ENCODE data around the gene NPHP4.

The NPHP4 gene

GRCh38 chr1:5992026-5992813, at the start of gene NPHP4:
TSS of gene NPHP4 (minus strand) at chr1:5992425. CDS start at chr1:5986289, 6,136 bp downstream.
- DNase-seq, result peak; percentile 99

- DNase-seq, result no peak
These were observed 49.3 kb upstream of the NPHP4 start for GRCh38 chr1:6041432-6042062.

- DNase-seq, result no peak
These were observed 48.7 kb upstream of the NPHP4 start for GRCh38 chr1:6040861-6041415.

GRCh38 chr1:6040444-6040843, 48.2 kb upstream of the NPHP4 start:
- DNase-seq, result no peak

- DNase-seq, result no peak
These were observed 46.8 kb upstream of the NPHP4 start for GRCh38 chr1:6039031-6039430.

GRCh38 chr1:6038603-6039002, 46.4 kb upstream of the NPHP4 start:
- no peak for DNase-seq

- DNase-seq, result no peak
These were observed 45.1 kb upstream of the NPHP4 start for GRCh38 chr1:6037338-6037762.

GRCh38 chr1:6035719-6036118, 43.5 kb upstream of the NPHP4 start:
- no peak for DNase-seq

GRCh38 chr1:6035303-6035702, 43.1 kb upstream of the NPHP4 start:
- no peak for DNase-seq

GRCh38 chr1:6034750-6035096, 42.5 kb upstream of the NPHP4 start:
- DNase-seq, result no peak

GRCh38 chr1:6033986-6034749, 41.9 kb upstream of the NPHP4 start:
- DNase-seq, result no peak

- no peak for DNase-seq
These were observed 40.9 kb upstream of the NPHP4 start for GRCh38 chr1:6033124-6033523.

GRCh38 chr1:6030547-6031261, 38.5 kb upstream of the NPHP4 start:
- DNase-seq, result no peak

- DNase-seq, result no peak
These were observed 37.9 kb upstream of the NPHP4 start for GRCh38 chr1:6030132-6030531.

GRCh38 chr1:6029351-6029750, 37.1 kb upstream of the NPHP4 start:
- no peak for DNase-seq

GRCh38 chr1:6028042-6028850, 36.0 kb upstream of the NPHP4 start:
- peak; percentile 65 for DNase-seq

GRCh38 chr1:6027591-6027990, 35.4 kb upstream of the NPHP4 start:
- DNase-seq, result peak; percentile 3

- peak; percentile 93 for DNase-seq
These were observed 34.0 kb upstream of the NPHP4 start for GRCh38 chr1:6026095-6026809.

GRCh38 chr1:6025269-6026094, 33.3 kb upstream of the NPHP4 start:
- no peak for DNase-seq

GRCh38 chr1:6024376-6024775, 32.2 kb upstream of the NPHP4 start:
- DNase-seq, result no peak

Measured in activated effector memory CD4-positive, alpha-beta T cell treated with Interleukin-2 at 50 U/mL for 16 hours (primary cell).